Effector memory CD4-positive, alpha-beta T cell (primary cell): Measurements from ENCODE around the gene SEC24C.
"Not testable (repeated sequence)": the region's sequence is repeated elsewhere in the genome, so short reads cannot be mapped to it uniquely, and the experiment has no call there.

Experiments used
- DNase-seq, 3 donors: peaks; one replicate each; pipeline ENCODE4 v3.0.0-alpha.2; 2020
- H3K27ac ChIP-seq: 2 replicates; pipeline ENCODE4 v1.7.0; 2013; ENCODE audit warnings: mild to moderate bottlenecking, low read length, moderate library complexity; ENCODE audit not compliant: insufficient read depth, poor library complexity, severe bottlenecking
- H3K27me3 ChIP-seq: replicated peaks from 2 replicates; pipeline ENCODE4 v1.7.0; 2013; ENCODE audit warnings: mild to moderate bottlenecking, low read length; ENCODE audit not compliant: insufficient read depth, control insufficient read depth, poor library complexity, severe bottlenecking
- H3K36me3 ChIP-seq: 2 replicates; pipeline ENCODE4 v1.7.0; 2013; ENCODE audit warnings: mild to moderate bottlenecking, low read length, moderate library complexity; ENCODE audit not compliant: control insufficient read depth, insufficient read depth
- H3K4me1 ChIP-seq: 2 replicates; pipeline ENCODE4 v1.7.0; 2013; ENCODE audit warnings: low read length, mild to moderate bottlenecking; ENCODE audit not compliant: control insufficient read depth, insufficient read depth, poor library complexity, severe bottlenecking
- H3K4me3 ChIP-seq: 2 replicates; pipeline ENCODE4 v1.7.0; 2013; ENCODE audit warnings: low read length, low read depth, mild to moderate bottlenecking; ENCODE audit not compliant: insufficient read depth, poor library complexity, severe bottlenecking
- H3K9me3 ChIP-seq: 2 replicates; pipeline ENCODE4 v1.7.0; 2013; ENCODE audit warnings: mild to moderate bottlenecking, low read length, moderate library complexity; ENCODE audit not compliant: control insufficient read depth
- total RNA-seq, 3 donors: gene quantifications; one replicate each; lab custom pipeline; 2026; lab: John Stamatoyannopoulos, UW

SEC24C gene, protein sequence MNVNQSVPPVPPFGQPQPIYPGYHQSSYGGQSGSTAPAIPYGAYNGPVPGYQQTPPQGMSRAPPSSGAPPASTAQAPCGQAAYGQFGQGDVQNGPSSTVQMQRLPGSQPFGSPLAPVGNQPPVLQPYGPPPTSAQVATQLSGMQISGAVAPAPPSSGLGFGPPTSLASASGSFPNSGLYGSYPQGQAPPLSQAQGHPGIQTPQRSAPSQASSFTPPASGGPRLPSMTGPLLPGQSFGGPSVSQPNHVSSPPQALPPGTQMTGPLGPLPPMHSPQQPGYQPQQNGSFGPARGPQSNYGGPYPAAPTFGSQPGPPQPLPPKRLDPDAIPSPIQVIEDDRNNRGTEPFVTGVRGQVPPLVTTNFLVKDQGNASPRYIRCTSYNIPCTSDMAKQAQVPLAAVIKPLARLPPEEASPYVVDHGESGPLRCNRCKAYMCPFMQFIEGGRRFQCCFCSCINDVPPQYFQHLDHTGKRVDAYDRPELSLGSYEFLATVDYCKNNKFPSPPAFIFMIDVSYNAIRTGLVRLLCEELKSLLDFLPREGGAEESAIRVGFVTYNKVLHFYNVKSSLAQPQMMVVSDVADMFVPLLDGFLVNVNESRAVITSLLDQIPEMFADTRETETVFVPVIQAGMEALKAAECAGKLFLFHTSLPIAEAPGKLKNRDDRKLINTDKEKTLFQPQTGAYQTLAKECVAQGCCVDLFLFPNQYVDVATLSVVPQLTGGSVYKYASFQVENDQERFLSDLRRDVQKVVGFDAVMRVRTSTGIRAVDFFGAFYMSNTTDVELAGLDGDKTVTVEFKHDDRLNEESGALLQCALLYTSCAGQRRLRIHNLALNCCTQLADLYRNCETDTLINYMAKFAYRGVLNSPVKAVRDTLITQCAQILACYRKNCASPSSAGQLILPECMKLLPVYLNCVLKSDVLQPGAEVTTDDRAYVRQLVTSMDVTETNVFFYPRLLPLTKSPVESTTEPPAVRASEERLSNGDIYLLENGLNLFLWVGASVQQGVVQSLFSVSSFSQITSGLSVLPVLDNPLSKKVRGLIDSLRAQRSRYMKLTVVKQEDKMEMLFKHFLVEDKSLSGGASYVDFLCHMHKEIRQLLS
- total RNA-seq, result 141 to 203 (median 196) reads per million in 3 donors

GRCh38 chr10:73743905-73744663 lies at the start of gene SEC24C:
TSS of gene SEC24C (plus strand) at chr10:73744372. CDS start at chr10:73746833, 2,461 bp downstream.
- Histone ChIP-seq H3K27me3 (no peaks in the 10 kb centered on the region), H3K4me3 (peak within 1 kb of the TSS; percentile 95), H3K9me3 (no peaks in the 10 kb centered on the region), H3K36me3 (peaks cover 13% of the 10 kb centered on the region), H3K27ac (peak within 1 kb of the TSS; percentile 90), H3K4me1 (peaks cover 5% of the 10 kb centered on the region)
- peak; percentile 87 to 96 (median 89) for DNase-seq

- not testable (repeated sequence) for H3K27me3 ChIP-seq, H3K9me3 ChIP-seq, DNase-seq, H3K27ac ChIP-seq, H3K36me3 ChIP-seq, H3K4me3 ChIP-seq, H3K4me1 ChIP-seq
Measured at GRCh38 chr10:73695302-73695701, 48.9 kb upstream of the SEC24C start.

- H3K36me3 ChIP-seq, H3K4me3 ChIP-seq, H3K9me3 ChIP-seq, H3K27me3 ChIP-seq, H3K4me1 ChIP-seq, DNase-seq, H3K27ac ChIP-seq: not testable (repeated sequence)
Measured at GRCh38 chr10:73697675-73698159, 46.5 kb upstream of the SEC24C start, which contains the start of gene AGAP5. TSS of gene AGAP5 (minus strand) at chr10:73698109. CDS start at chr10:73697755, 354 bp downstream.

DNA sequence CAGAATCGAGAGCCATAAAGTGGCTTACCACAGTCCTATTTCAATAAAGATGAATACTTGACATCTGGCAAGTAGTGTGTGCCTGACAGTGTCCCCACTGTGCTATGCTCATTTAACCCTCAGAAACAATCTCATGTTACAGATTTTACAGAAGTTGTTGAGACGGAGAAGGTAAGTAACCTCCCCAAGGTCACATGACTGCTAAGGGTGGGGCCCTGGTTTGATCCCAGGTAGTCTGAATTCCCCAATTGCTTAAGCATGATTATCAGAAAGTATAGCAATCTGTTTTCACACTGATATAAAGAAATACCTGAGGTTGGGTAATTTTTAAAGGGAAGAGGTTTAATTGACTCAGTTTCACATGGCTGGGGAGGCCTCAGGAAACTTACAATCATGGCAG lies 45.4 kb upstream of the SEC24C start:
- H3K27me3 ChIP-seq, H3K27ac ChIP-seq, H3K9me3 ChIP-seq, H3K36me3 ChIP-seq, H3K4me3 ChIP-seq, H3K4me1 ChIP-seq, DNase-seq: not testable (repeated sequence)

DNA sequence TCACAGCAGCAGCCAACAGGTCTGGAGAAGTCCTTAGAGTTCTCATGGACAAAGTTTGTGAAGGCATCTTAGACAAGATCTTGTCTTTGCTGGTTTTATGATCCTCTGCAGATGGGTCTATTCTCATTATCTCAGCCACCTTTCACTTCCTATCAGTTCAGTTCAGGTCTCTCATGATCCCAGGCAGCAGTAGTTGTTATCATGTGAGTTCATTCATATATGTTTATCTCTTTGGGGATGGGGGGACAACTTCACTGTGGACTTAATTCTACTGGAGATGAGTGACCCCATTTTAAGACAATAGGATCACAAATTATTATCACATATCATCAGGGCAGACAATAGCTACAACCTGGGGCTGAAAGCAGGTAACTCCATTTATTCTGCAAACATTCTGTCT lies 40.2 kb upstream of the SEC24C start:
- H3K36me3 ChIP-seq, H3K4me1 ChIP-seq, H3K27ac ChIP-seq, DNase-seq, H3K9me3 ChIP-seq, H3K4me3 ChIP-seq, H3K27me3 ChIP-seq: not testable (repeated sequence)

- H3K9me3 ChIP-seq, H3K4me3 ChIP-seq, H3K27me3 ChIP-seq, H3K36me3 ChIP-seq, H3K27ac ChIP-seq, H3K4me1 ChIP-seq, DNase-seq: not testable (repeated sequence)
Measured at GRCh38 chr10:73705506-73706072, 38.6 kb upstream of the SEC24C start.

- not testable (repeated sequence) for H3K36me3 ChIP-seq, DNase-seq
Measured at GRCh38 chr10:73706488-73706887, 37.7 kb upstream of the SEC24C start.

GRCh38 chr10:73707628-73708027 lies 36.5 kb upstream of the SEC24C start:
- not testable (repeated sequence) for H3K36me3 ChIP-seq, H3K4me3 ChIP-seq, H3K27me3 ChIP-seq, DNase-seq, H3K9me3 ChIP-seq, H3K27ac ChIP-seq, H3K4me1 ChIP-seq

More at GRCh38 chr10:73706488-73706887, 37.7 kb upstream of the SEC24C start:
- not testable (repeated sequence) for H3K4me1 ChIP-seq, H3K27me3 ChIP-seq, H3K27ac ChIP-seq, H3K9me3 ChIP-seq, H3K4me3 ChIP-seq

DNA sequence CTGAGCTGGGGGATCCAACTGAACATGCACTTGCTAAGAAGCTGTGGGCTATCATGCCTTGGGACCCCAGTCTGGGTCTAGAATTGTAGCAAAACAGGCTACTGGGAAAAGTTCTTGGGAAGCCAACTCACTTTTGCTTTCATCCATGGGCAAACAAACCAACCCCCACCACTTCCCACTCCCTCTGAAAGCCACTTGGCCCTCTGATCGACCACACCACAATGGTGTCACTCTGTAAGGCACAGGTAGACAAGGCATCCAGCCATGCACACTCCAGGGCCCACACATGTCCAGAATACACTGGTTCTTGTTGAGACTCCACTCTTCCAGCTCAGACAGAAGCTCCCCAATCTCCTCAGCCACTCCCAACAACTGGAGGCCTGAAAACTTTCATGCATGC lies 36.0 kb upstream of the SEC24C start:
- H3K27ac ChIP-seq, H3K4me3 ChIP-seq, H3K9me3 ChIP-seq, H3K4me1 ChIP-seq, H3K27me3 ChIP-seq, H3K36me3 ChIP-seq, DNase-seq: not testable (repeated sequence)
